ENCODE measurements around the gene AKAP14.
"Not testable (repeated sequence)": the region's sequence is repeated elsewhere in the genome, so short reads cannot be mapped to it uniquely, and the experiment has no call there.

The AKAP14 gene

DNA sequence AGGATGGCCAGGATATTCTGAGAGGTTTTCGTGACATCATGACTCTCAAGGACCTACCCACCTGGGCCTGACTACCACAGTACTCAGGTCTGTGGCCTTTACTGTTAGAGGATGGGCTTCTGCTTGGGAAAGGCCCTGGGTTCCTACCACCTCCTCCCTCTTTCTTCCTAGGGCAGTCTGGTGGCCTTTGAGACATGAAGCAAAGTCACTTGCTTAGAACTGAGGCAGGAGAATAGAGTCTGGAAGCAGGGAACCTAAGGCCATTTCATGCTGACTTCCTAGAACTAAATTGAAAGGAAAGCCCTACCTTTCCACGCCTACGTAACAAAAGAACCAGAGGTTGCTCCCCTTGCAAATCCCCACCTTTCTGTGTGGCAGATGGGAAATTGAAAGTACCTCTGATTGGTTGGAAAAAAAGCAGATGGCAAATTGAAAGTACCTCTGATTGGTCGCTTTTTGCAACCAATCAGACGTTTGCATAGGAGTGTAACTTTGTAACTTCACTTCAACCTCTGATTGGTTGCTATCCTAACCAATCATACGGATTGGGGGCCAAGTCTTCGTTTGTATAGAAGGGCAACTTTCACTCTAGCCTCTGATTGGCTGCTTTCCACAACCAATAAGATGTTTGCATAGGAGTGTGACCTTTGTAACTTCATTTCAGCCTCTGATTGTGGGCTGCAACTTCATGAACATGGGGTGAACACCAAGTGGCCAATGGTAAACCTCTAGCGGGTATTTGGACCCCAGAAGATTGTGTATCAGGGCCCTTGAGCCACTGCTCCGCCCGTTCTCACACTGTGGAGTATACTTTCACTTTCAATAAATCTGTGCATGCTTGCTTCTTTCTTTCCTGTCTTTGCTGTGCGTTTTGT is 9.9 kb upstream of the AKAP14 start:
- Histone ChIP-seq H3K27me3 (ENCODE audit: control insufficient read depth in 1 of 2, insufficient read depth in 2 of 2, low read length in 2 of 2) (no peaks in the 10 kb centered on the region), H3K9me3 (ENCODE audit: control insufficient read depth in 1 of 2, low read length in 2 of 2) (no peaks in the 10 kb centered on the region), H3K4me1 (ENCODE audit: control insufficient read depth in 1 of 2, insufficient read depth in 2 of 2, low read length in 2 of 2) (no peaks in the 10 kb centered on the region), H3K4me3 (ENCODE audit: low read depth in 1 of 2, low read length in 2 of 2) (peak overlapping the region; percentile 61 to 68), H3K36me3 (ENCODE audit: control insufficient read depth in 1 of 2, insufficient read depth in 2 of 2, low read length in 2 of 2) (no peaks in the 10 kb centered on the region), H3K27ac (ENCODE audit: low read depth, low read length) (peak overlapping the region; percentile 30), H3K9ac (ENCODE audit: low read depth in 1 of 2, low read length in 2 of 2) (peak overlapping the region in 1 of 2 donors; percentile 51)

DNA sequence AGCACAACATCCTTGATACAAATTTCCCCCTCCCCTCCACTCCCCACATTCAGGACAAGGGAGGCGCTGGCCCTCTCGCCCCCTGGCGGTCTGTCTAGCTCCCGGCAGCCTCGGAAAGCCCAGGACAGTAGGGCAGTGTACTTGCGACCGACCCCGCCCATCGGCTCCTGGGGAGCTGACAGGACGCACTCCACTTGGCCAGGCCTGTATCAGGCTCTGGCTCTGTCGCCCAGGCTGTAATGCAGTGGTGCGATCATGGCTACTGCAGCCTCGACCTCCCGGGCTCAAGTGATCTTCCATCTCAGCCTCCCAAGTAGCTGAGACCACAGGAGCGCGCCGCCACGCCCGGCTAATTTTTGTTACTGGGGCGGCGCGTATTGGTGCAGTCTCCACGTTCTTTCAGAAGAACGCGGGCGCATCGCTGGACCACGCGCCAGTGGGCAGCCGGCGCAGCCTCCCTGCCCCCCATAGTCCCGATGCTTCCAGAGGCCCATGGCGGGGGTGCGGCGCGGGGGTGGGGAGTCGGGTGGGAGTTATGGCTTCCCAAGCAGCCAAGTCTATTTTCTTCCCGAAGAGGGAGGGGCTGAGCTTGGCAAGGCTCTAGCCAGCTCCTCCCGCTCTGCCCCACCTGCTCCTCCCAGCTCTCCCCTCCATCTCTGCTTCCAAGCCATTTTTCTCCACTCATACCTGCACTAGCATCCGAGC is 7.8 kb upstream of the AKAP14 start:
- Histone ChIP-seq H3K27ac (ENCODE audit: low read depth, low read length) (no peak overlapping the region), H3K9ac (ENCODE audit: low read depth in 1 of 2, low read length in 2 of 2) (no peak overlapping the region), H3K4me1 (ENCODE audit: control insufficient read depth in 1 of 2, insufficient read depth in 2 of 2, low read length in 2 of 2) (no peaks in the 10 kb centered on the region), H3K27me3 (ENCODE audit: control insufficient read depth in 1 of 2, insufficient read depth in 2 of 2, low read length in 2 of 2) (no peaks in the 10 kb centered on the region), H3K9me3 (ENCODE audit: control insufficient read depth in 1 of 2, low read length in 2 of 2) (no peaks in the 10 kb centered on the region), H3K4me3 (ENCODE audit: low read depth in 1 of 2, low read length in 2 of 2) (peak overlapping the region; percentile 58 to 61), H3K36me3 (ENCODE audit: control insufficient read depth in 1 of 2, insufficient read depth in 2 of 2, low read length in 2 of 2) (no peaks in the 10 kb centered on the region)

DNA sequence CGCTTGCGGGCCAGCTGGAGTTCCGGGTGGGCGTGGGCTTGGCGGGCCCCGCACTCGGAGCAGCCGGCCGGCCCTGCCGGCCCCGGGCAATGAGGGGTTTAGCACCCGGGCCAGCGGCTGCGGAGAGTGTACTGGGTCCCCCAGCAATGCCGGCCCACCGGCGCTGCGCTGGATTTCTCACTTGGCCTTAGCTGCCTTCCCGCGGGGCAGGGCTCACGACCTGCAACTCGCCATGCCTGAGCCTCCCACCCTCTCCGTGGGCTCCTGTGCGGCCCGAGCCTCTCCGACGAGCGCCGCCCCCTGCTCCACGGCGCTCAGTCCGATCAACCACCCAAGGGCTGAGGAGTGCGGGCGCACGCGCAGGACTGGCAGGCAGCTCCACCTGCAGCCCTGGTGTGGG is 5.1 kb upstream of the AKAP14 start:
- not testable (repeated sequence) for H3K27ac ChIP-seq (ENCODE audit: low read depth, low read length); H3K4me3 ChIP-seq (ENCODE audit: low read depth in 1 of 2, low read length in 2 of 2); H3K9me3 ChIP-seq (ENCODE audit: control insufficient read depth in 1 of 2, low read length in 2 of 2); H3K4me1 ChIP-seq (ENCODE audit: control insufficient read depth in 1 of 2, insufficient read depth in 2 of 2, low read length in 2 of 2); H3K9ac ChIP-seq (ENCODE audit: low read depth in 1 of 2, low read length in 2 of 2); H3K36me3 ChIP-seq (ENCODE audit: control insufficient read depth in 1 of 2, insufficient read depth in 2 of 2, low read length in 2 of 2); H3K27me3 ChIP-seq (ENCODE audit: control insufficient read depth in 1 of 2, insufficient read depth in 2 of 2, low read length in 2 of 2)

DNA sequence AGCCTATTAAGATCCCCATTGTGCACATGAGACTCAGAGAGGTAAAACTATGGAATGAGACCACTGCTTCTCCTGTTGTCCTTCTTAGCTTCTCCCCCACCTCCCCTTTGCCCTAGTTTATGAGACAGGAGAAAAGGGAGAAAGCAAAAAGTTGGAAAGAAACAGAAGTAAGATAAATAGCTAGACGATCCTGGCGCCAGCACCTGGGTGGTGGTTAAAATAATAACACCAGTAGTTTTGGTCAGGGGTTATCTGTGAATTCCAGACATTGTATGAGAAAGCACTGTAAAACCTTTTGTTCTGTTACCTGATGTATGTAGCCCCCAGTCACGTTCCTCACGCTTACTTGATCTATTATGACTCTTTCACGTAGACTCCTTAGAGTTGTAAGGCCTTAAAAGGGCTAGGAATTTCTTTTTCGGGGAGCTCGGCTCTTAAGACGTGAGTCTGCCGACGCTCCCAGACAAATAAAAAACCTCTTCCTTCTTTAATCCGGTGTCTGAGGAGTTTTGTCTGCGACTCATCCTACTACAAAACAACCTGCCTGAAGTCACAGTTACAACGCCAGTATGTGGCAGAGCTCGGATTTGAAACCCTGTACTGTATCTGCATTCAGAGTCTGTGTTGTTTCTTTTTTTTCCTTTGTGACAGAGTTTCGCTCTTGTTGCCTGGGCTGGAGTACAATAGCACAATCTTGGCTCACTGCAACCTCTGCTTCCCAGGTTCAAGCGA is 3.6 kb upstream of the AKAP14 start:
- H3K9ac ChIP-seq (ENCODE audit: low read depth in 1 of 2, low read length in 2 of 2); H3K4me1 ChIP-seq (ENCODE audit: control insufficient read depth in 1 of 2, insufficient read depth in 2 of 2, low read length in 2 of 2); H3K36me3 ChIP-seq (ENCODE audit: control insufficient read depth in 1 of 2, insufficient read depth in 2 of 2, low read length in 2 of 2); H3K27ac ChIP-seq (ENCODE audit: low read depth, low read length); H3K4me3 ChIP-seq (ENCODE audit: low read depth in 1 of 2, low read length in 2 of 2); H3K27me3 ChIP-seq (ENCODE audit: control insufficient read depth in 1 of 2, insufficient read depth in 2 of 2, low read length in 2 of 2); H3K9me3 ChIP-seq (ENCODE audit: control insufficient read depth in 1 of 2, low read length in 2 of 2): not testable (repeated sequence)

DNA sequence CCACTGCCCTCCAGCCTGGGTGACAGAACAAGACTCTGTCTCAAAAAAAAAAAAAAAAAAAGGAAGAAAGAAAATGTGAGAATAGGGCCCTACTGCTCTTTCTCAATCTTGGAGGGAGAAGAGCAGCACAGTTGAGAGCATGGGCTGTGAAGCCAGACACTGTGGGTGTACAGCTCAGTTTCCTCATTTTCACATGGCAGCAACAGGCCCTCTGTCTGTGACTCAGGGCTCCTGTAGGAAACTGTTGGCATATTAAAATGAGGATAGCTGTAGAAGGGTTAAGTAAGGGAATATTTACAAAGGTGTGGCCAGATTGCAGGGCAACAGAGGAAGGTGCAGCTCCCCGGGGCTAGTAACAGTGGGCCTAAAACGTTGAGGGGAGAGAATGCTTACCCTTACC is 3.4 kb downstream of the AKAP14 start:
- H3K9me3 ChIP-seq (ENCODE audit: control insufficient read depth in 1 of 2, low read length in 2 of 2), result no peaks in the 10 kb centered on the region
- no peaks in the 10 kb centered on the region for H3K36me3 ChIP-seq (ENCODE audit: control insufficient read depth in 1 of 2, insufficient read depth in 2 of 2, low read length in 2 of 2)
- H3K9ac ChIP-seq (ENCODE audit: low read depth in 1 of 2, low read length in 2 of 2), result no peak overlapping the region
- H3K4me1 ChIP-seq (ENCODE audit: control insufficient read depth in 1 of 2, insufficient read depth in 2 of 2, low read length in 2 of 2), result no peaks in the 10 kb centered on the region
- H3K4me3 ChIP-seq (ENCODE audit: low read depth in 1 of 2, low read length in 2 of 2), result no peak overlapping the region
- no peaks in the 10 kb centered on the region for H3K27me3 ChIP-seq (ENCODE audit: control insufficient read depth in 1 of 2, insufficient read depth in 2 of 2, low read length in 2 of 2)
- H3K27ac ChIP-seq (ENCODE audit: low read depth, low read length), result no peak overlapping the region

DNA sequence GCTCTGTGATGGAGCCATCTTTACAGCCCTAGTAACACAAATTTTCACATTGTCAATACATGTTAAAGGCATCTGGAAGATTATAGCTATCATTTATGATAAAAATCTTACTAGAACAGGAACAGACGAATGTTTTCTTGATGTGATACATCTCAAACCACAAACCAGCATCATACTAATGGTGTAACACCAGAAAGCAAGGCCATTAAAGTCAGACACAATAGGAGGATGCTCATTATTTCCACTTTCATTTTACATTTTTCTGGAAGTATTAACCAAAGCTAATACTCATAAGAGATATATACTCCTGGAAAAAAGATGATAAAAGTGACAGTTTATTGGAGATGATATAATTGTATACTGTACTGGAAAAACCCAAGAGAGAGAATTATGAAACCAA is 5.3 kb downstream of the AKAP14 start:
- Histone ChIP-seq H3K4me3 (ENCODE audit: low read depth in 1 of 2, low read length in 2 of 2) (no peak overlapping the region), H3K27ac (ENCODE audit: low read depth, low read length) (no peak overlapping the region), H3K36me3 (ENCODE audit: control insufficient read depth in 1 of 2, insufficient read depth in 2 of 2, low read length in 2 of 2) (no peaks in the 10 kb centered on the region), H3K27me3 (ENCODE audit: control insufficient read depth in 1 of 2, insufficient read depth in 2 of 2, low read length in 2 of 2) (no peaks in the 10 kb centered on the region), H3K9me3 (ENCODE audit: control insufficient read depth in 1 of 2, low read length in 2 of 2) (no peaks in the 10 kb centered on the region), H3K4me1 (ENCODE audit: control insufficient read depth in 1 of 2, insufficient read depth in 2 of 2, low read length in 2 of 2) (no peaks in the 10 kb centered on the region), H3K9ac (ENCODE audit: low read depth in 1 of 2, low read length in 2 of 2) (no peak overlapping the region)

DNA sequence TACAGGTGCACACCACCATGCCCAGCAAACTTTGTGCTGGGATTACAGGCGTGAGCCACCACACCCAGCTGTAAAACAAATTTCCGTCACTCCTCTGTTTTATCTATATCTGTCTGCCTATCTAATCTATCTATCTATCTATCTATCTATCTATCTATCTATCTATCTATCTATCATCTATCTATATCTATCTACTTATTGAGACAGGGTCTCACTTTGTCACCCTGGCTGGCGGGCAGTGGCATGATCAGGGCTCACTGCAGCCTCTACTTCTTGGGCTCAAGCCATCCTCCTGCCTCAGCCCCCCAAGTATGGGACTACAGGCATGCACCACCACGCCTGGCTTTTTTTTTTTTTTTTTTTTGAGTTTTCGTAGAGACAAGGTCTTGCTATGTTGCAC is 20.6 kb downstream of the AKAP14 start:
- H3K4me3 ChIP-seq (ENCODE audit: low read depth in 1 of 2, low read length in 2 of 2), result no peak overlapping the region
- H3K9ac ChIP-seq (ENCODE audit: low read depth in 1 of 2, low read length in 2 of 2), result no peak overlapping the region
- H3K27ac ChIP-seq (ENCODE audit: low read depth, low read length), result no peak overlapping the region
- H3K4me1 ChIP-seq (ENCODE audit: control insufficient read depth in 1 of 2, insufficient read depth in 2 of 2, low read length in 2 of 2), result no peaks in the 10 kb centered on the region
- H3K27me3 ChIP-seq (ENCODE audit: control insufficient read depth in 1 of 2, insufficient read depth in 2 of 2, low read length in 2 of 2), result no peaks in the 10 kb centered on the region
- H3K36me3 ChIP-seq (ENCODE audit: control insufficient read depth in 1 of 2, insufficient read depth in 2 of 2, low read length in 2 of 2), result no peaks in the 10 kb centered on the region
- H3K9me3 ChIP-seq (ENCODE audit: control insufficient read depth in 1 of 2, low read length in 2 of 2), result no peaks in the 10 kb centered on the region

DNA sequence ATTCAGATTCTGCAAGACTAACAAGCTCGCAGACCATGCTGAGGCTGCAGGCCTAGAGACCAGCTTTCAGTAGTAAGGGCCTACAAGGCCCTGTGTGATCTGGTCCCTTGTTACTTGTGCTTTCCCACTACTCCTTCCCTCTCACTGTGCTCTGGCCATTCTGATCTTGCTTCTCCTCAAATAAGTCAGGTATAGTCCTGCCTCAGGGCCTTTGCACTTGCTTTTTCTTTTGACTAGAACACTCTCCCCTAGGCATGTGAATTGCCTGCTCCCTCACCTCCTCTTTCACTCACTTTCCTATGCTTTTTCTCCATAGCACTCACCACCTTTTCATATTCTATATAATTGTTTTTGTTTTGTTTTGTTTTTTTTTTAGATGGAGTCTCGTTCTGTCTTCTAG is 22.2 kb downstream of the AKAP14 start:
- Histone ChIP-seq H3K27ac (ENCODE audit: low read depth, low read length) (no peak overlapping the region), H3K27me3 (ENCODE audit: control insufficient read depth in 1 of 2, insufficient read depth in 2 of 2, low read length in 2 of 2) (no peaks in the 10 kb centered on the region)

DNA sequence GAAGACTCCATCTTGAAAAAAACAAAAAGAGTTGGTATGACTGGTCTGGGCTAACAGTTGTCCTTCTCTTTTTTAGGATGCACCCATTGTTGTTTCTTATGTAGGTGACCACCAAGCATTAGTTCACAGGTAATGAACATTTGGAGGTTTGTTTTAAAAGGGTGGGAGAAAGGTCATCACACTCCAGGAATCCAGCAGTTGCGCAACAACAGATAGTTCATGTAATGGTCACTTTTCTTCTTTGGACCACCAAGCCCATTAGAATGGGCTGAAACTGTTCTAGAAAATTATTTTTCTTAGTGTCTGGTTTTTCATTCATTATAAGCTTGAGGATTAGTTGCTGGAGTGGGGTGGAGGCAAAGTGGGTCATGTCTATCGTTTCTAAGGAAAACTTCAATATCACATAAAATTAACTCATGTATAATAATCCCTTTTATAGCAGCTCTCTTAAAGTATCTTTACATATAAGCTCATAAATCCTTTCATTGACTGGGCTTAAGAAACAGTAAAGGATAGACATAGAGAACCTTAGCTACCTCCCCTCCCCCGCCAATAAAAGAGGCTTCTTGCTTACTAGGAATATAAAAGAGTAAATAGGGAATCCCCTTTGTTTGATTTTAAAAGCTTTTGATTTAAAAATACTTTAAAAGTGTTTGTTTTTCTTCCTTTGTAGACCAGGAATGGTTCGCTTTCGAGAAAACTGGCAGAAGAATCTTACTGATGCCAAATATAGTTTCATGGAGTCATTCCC is 24.3 kb downstream of the AKAP14 start:
- no peaks in the 10 kb centered on the region for H3K36me3 ChIP-seq (ENCODE audit: control insufficient read depth in 1 of 2, insufficient read depth in 2 of 2, low read length in 2 of 2)
- no peak overlapping the region for H3K4me3 ChIP-seq (ENCODE audit: low read depth in 1 of 2, low read length in 2 of 2)
- no peaks in the 10 kb centered on the region for H3K4me1 ChIP-seq (ENCODE audit: control insufficient read depth in 1 of 2, insufficient read depth in 2 of 2, low read length in 2 of 2)

More for the DNA sequence above, 22.2 kb downstream of the AKAP14 start:
- H3K36me3 ChIP-seq (ENCODE audit: control insufficient read depth in 1 of 2, insufficient read depth in 2 of 2, low read length in 2 of 2), result no peaks in the 10 kb centered on the region
- H3K9me3 ChIP-seq (ENCODE audit: control insufficient read depth in 1 of 2, low read length in 2 of 2), result no peaks in the 10 kb centered on the region
- H3K4me1 ChIP-seq (ENCODE audit: control insufficient read depth in 1 of 2, insufficient read depth in 2 of 2, low read length in 2 of 2), result no peaks in the 10 kb centered on the region
- H3K9ac ChIP-seq (ENCODE audit: low read depth in 1 of 2, low read length in 2 of 2), result no peak overlapping the region
- no peak overlapping the region for H3K4me3 ChIP-seq (ENCODE audit: low read depth in 1 of 2, low read length in 2 of 2)

More for the DNA sequence above, 24.3 kb downstream of the AKAP14 start:
- no peak overlapping the region for H3K27ac ChIP-seq (ENCODE audit: low read depth, low read length)
- H3K9ac ChIP-seq (ENCODE audit: low read depth in 1 of 2, low read length in 2 of 2), result no peak overlapping the region
- no peaks in the 10 kb centered on the region for H3K9me3 ChIP-seq (ENCODE audit: control insufficient read depth in 1 of 2, low read length in 2 of 2)
- H3K27me3 ChIP-seq (ENCODE audit: control insufficient read depth in 1 of 2, insufficient read depth in 2 of 2, low read length in 2 of 2), result no peaks in the 10 kb centered on the region

Measured in duodenal mucosa (tissue), 2 donors.